ENCODE measurements around the gene SSU72. TPM values are rescaled to one million over a fixed set of nuclear protein-coding genes. Genes with fewer than 3 reads are reported as not detected.
"Not testable (repeated sequence)": the region's sequence is repeated elsewhere in the genome, so short reads cannot be mapped to it uniquely, and the experiment has no call there.

SSU72 gene
- total RNA-seq, 6 experiments from 2014 or later: 46.6 to 72.6 (median 63.8) TPM

- no peak for DNase-seq
- no peaks in the 10 kb centered on the region for H3K4me1 ChIP-seq
- WGBS (ENCODE audit: insufficient coverage, low coverage, low lambda C conversion rate, missing lambda C conversion rate): 87% methylated on average over 3 of the region's 31 CpGs
Measured at GRCh38 chr1:1534401-1535154, 40.1 kb downstream of the SSU72 start.

GRCh38 chr1:1533894-1534291, 40.8 kb downstream of the SSU72 start:
- ATAC-seq; H3K27me3 ChIP-seq; H3K4me3 ChIP-seq; H3K9me3 ChIP-seq; intact Hi-C loops (cut with DNase I); H3K27ac ChIP-seq; H3K36me3 ChIP-seq; H3K4me1 ChIP-seq; DNase-seq: not testable (repeated sequence)
- WGBS (ENCODE audit: insufficient coverage, low coverage, low lambda C conversion rate, missing lambda C conversion rate): no CpG with 5 or more reads among the region's 18 CpGs

More at GRCh38 chr1:1534401-1535154, 40.1 kb downstream of the SSU72 start:
- Histone ChIP-seq H3K27ac (no peak overlapping the region), H3K9me3 (no peaks in the 10 kb centered on the region), H3K27me3 (no peaks in the 10 kb centered on the region), H3K36me3 (peaks cover 0 to under 1% (median 0%) of the 10 kb centered on the region in 4 donors), H3K4me3 (no peak overlapping the region)
- no peak for TF ChIP-seq CTCF (IDR thresholded peaks at IDR 0.05)
- intact Hi-C loops (cut with DNase I): no loop called here
- no peak for ATAC-seq

GRCh38 chr1:1533176-1533893, 41.3 kb downstream of the SSU72 start:
- no CpG with 5 or more reads among the region's 22 CpGs for WGBS (ENCODE audit: insufficient coverage, low coverage, low lambda C conversion rate, missing lambda C conversion rate)
- H3K4me1 ChIP-seq; H3K9me3 ChIP-seq; intact Hi-C loops (cut with DNase I); DNase-seq; H3K27ac ChIP-seq; H3K27me3 ChIP-seq; H3K36me3 ChIP-seq; H3K4me3 ChIP-seq: not testable (repeated sequence)
- ATAC-seq: peak in 3 of 4 donors; percentile 14 to 34 (median 26)

- intact Hi-C loops (cut with DNase I): no loop called here
- H3K27me3 ChIP-seq: no peaks in the 10 kb centered on the region
- H3K4me1 ChIP-seq: no peaks in the 10 kb centered on the region
- no peaks in the 10 kb centered on the region for H3K9me3 ChIP-seq
- DNase-seq: no peak
- no peak overlapping the region for H3K27ac ChIP-seq
- TF ChIP-seq CTCF (IDR thresholded peaks at IDR 0.05): no peak
- no peak for TF ChIP-seq POLR2A (IDR thresholded peaks at IDR 0.05)
- peaks cover 0 to 12% (median 0%) of the 10 kb centered on the region in 4 donors for H3K36me3 ChIP-seq
- H3K4me3 ChIP-seq: no peak overlapping the region
- 80% methylated on average over 2 of the region's 4 CpGs for WGBS (ENCODE audit: insufficient coverage, low coverage, low lambda C conversion rate, missing lambda C conversion rate)
- no peak for ATAC-seq
Measured at GRCh38 chr1:1531947-1532346, 42.7 kb downstream of the SSU72 start.

- Histone ChIP-seq H3K27me3 (no peaks in the 10 kb centered on the region), H3K27ac (no peak overlapping the region), H3K4me3 (no peak overlapping the region), H3K36me3 (peaks cover 0 to 12% (median 0%) of the 10 kb centered on the region in 4 donors), H3K9me3 (no peaks in the 10 kb centered on the region), H3K4me1 (no peaks in the 10 kb centered on the region)
- 100% methylated on average over 4 of the region's 8 CpGs for WGBS (ENCODE audit: insufficient coverage, low coverage, low lambda C conversion rate, missing lambda C conversion rate)
- intact Hi-C loops (cut with DNase I): no loop called here
- ATAC-seq (no peak), DNase-seq (no peak)
- no peak for TF ChIP-seq POLR2A (IDR thresholded peaks at IDR 0.05)
- TF ChIP-seq CTCF (IDR thresholded peaks at IDR 0.05): no peak
Measured at GRCh38 chr1:1529936-1530335, 44.7 kb downstream of the SSU72 start.
